Endometrial microvascular endothelial cells (primary cell): ENCODE measurements around the gene SRSF4. TPM values are rescaled to one million over a fixed set of nuclear protein-coding genes. Genes with fewer than 3 reads are reported as not detected.
"Not testable (repeated sequence)": the region's sequence is repeated elsewhere in the genome, so short reads cannot be mapped to it uniquely, and the experiment has no call there.

Experiments used
- in situ Hi-C: cut with HindIII; loops from 2 replicates; pipeline ENCODE4 v1.10.0; 2017; ENCODE audit warnings: low sequenced_read_pairs, low pct_unique_long_range_greater_than_20kb; ENCODE audit errors: inconsistent ontology term
- total RNA-seq: library from RNA; depleted of rRNA; stranded (reverse); fragments of >200 nt; gene quantifications from one replicate; pipeline ENCODE4 v1.2.3, GENCODE V29; 2015; ENCODE audit errors: inconsistent ontology term

Gene SRSF4
- 33.2 TPM for total RNA-seq

DNA sequence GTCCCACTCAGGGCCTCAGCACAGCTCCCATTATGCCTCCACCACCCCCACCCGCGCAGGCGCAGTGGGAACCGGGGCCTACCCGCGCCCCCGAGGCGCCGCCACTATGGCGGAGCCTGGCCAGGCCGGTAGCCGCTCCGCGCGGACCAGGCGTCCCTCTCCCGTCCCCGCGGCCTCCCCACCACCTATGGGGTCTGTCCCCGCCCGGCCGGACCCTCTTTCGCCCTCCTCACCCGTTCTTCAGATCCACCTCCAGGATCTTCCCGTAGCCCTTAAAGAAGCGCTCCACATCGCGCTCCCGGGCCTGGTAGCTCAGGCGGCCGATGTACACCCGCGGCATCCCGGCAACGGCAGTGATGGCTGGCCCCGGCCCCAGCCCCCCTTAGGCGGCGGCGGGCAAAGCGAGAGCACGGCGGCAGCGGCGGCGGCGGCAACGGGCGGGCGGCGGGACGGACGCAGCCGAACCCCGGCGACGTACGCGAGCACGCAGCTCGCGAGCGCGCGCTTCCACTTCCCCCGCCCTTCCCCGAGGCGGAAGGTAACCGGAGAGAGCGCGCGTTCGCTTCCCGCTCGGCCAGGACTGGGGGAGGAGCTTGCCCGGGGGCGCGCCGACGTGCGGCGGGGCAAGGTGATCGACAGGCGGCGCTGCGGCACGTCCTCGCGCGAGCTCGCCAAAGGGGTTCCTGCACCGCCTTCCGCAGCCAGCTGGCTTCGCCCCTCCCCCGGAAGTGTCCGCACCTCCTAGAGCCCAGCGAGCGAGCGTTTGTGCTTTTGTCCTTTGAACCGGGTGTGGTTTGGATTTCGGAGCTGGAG lies at the start of gene SRSF4:
TSS of gene SRSF4 (minus strand) at position 488 of the 813 bp plus-strand sequence. CDS start at position 340, 148 bp downstream.
- in situ Hi-C loops: no loop called here

DNA sequence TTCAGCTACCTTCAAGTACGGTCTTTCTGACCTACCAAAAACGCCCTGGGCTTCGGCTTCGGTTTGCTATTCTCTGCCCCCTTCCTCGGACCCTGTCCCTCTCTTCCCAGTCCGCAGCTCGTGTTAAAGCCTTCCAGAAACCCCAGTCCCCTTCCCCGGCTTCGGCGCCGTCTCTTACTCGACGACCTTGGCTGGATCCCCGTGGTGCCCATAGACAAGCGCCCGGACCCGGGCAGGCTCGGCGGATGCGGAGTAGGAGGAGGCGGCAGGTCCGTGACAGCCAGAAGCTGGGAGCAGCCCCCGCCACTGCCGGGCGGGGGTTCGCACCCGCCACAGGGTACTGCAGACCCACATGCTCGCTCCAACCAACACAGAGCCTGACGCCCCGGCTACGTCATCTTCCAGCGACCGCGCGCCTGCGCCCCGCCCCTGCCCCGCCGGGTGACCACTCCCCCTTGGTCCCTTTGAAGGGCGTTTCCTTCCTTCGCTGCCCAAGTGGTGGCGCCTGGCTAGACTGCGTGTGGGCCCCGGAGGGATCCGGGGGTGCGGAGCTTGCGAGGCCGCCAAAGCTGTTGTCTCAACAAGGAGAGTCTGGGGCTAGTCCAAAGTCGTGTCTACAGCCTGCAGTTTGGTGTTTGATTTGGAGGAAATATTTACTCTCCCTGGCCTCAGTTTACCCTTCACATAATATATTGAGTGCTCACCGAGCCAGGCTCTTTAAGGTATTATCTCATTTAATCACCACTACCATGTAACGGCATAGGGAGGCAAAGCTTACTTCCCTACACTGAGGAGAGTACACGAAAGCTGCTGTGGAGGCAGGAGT lies 49.1 kb upstream of the SRSF4 start, which contains the start of gene MECR:
TSS of gene MECR (minus strand) at position 382 of the 826 bp plus-strand sequence. CDS start at position 354, 28 bp downstream.
- in situ Hi-C loops: loop anchor here (25.0 kb wide), 1 partner anchor 457 kb away; no protein-coding TSS in a partner anchor

DNA sequence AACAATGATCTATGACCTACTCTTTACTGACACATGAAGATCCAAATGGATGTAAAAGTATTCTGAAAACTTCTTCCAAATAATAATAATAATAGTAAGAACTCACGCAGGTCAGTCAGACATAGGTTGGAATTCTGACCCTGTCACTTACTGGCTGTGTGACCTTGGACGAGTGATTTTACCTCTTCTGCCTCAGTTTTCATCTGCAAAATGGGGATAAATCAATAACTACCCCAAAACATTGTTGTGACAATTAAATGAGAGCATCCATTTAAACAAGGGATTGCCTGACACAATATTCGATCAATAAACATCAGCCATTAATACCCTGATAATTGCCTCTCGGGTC lies 48.5 kb upstream of the SRSF4 start:
- in situ Hi-C loops: loop anchor here (25.0 kb wide), 1 partner anchor 457 kb away; no protein-coding TSS in a partner anchor

DNA sequence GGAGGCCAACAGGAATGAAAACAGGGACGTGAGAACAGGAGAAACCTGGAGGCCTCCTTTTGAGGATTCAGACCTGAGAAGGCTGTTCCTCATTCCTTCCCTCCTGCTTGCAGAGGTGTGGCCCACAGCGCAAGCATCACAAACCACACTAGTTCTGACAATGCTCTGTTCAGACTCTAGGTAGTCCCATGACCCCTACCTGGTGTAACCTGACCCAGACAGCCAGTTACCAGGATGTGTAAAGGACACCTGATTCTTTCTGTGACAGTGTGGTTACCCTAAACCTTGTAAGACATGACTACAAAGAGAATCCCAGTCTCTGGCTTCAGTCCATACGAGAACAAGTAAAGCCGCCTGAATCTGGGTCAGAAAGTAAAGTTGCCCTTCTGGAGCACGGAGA lies 45.8 kb upstream of the SRSF4 start:
- in situ Hi-C loops: loop anchor here (25.0 kb wide), 1 partner anchor 460 kb away; no protein-coding TSS in a partner anchor

DNA sequence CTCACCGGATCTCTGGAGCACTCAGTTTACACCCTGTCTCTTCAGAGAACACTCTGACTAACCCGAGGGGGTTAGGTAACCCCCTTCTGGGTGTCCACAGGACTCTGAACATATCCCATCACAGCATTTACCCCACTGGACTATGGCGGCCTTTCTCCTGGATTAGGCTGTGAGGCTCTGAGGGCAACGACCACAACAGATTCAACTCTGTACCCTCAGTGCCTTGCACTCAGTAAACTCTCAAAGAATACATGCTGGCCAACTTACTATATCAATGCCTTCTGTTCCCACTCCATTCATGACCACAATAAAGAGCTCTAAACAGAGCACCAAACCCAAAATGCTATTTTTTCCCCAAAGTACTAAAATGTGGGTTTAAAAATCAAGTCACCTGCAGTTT lies 43.7 kb upstream of the SRSF4 start:
- in situ Hi-C loops: loop anchor here (25.0 kb wide), 1 partner anchor 462 kb away; no protein-coding TSS in a partner anchor

DNA sequence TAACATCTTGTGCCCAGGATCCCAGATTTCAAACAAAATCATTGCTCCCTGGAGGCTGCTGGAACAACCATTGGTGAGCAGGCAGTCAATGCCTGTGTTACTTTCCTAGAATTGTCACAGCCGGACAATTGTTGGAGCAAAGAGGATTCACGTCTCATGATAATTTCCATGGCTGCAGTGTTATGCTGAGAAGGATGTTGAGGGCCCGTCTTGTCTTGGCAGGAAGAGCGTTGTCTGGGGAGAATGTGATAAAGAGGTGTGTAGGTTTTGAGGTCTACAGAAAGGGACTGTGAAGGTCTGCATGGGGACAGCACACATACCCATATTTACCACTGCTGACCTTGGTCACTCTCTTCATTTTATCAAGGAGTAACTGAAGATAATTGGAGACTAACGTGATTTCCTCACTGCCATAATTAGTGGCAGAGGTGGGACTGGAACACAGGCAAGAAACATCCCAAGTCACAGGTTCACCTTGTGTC lies 42.7 kb upstream of the SRSF4 start:
- in situ Hi-C loops: no loop called here

DNA sequence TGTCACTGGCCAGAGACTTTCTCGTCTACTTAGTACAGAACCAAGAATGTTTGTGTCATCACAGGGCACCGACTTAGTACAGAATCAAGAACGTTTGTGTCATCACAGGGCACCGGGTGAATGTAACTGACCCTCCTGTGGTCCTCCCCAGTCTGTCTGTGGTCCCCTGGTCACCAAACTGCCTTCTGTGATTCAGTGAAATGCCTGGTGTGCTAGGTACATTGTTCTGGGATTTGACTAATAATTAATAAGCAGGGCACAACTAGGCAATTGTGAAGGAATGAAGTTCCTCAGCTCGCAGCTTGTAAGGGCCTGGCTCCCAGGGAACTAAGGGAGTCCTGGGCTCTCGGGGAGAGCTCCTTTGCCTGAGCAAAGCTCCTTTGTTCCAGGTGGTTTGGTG lies 41.8 kb upstream of the SRSF4 start:
- in situ Hi-C loops: no loop called here

DNA sequence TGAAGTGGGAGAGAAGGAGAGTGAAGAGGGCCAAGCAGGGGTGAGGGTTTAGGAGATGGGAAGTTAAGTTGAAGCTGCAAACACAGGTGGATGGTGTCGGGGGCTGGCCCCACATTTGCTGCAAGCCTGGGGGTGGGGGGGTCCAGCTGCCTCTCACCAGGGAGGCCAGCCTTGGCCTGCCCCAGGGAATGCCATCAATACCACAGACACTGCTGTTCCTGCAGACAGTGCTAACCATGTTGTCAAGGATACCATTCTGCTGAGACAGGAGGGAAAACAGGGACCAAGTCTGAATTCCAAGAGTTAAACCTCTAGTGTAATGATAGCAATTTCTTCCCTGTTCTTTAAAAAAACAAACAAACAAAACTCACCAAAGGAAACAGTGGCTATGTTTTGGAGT lies 41.0 kb upstream of the SRSF4 start:
- in situ Hi-C loops: no loop called here

DNA sequence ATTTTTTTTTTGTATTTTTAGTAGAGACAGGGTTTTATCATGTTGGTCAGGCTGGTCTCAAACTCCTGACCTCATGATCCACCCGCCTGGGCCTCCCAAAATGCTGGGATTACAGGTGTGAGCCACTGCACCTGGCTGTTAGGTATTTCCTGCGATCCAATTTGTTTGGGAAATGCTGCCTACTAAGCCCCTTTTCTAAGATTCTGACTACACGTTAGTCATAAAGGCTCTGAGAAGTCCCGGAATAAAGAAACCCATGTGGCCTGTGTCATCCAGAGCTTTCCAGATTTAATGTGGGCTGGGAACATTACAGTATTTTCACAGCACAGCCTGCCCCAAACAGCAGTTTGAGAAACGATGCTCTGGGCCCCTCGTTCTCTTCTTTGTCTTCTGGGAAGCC lies 40.6 kb upstream of the SRSF4 start:
- in situ Hi-C loops: not testable (repeated sequence)

DNA sequence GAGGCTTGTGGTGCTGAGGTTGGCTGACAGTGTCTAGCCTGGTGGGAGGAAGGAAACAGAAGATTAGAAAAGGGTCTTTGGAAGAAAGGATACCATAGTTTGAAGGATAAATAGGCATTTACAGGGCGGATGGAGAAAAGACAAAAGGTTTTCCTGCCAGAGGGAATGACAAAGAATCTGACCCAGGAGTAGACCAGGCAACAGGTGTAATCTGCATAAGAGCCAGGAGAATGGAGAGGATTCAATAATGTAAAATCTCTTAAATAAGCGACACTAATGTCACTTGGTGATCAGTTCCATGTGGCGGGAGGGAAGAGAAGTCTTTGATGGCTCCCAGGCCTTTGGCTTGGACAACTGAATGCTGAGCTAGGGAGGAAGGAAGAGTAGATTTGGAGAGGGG lies 39.6 kb upstream of the SRSF4 start:
- in situ Hi-C loops: no loop called here

DNA sequence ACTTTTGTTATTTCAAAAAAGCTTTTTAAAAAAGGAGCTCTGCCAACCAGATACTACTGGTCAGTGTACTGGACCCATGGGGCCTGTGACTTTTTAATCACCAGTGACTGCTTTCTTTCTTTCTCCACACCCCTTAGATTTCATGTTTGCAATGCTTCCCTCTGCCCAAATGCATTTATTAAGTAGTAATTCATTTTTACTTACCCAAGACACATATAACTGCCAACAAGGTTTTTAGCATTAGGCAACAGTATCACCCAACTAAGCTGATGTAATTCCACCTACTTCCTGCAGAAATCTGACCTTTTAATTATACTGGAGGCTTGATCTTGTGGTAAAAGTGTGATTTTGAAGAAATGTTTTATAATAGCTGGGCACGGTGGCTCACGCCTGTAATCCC lies 36.5 kb upstream of the SRSF4 start:
- in situ Hi-C loops: no loop called here

DNA sequence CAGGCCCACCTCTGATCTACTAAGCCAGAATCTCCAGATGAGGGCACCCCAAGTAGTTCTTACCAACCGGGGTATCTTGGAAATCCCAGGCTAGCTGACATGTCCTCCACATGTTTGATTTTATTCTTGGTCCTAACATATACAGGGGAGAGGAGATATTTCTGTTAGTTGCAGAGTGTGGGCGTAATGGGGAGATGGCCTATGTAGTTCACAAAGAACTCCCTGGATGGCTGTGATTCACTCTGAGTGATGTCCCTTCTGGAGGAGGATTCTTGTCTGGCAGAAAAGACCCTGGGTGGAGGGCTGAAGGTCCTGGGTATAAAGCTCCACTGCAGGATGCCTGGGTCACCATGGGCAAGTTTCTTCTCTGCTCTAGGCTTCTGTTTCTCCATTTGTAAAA lies 35.9 kb upstream of the SRSF4 start:
- in situ Hi-C loops: no loop called here

DNA sequence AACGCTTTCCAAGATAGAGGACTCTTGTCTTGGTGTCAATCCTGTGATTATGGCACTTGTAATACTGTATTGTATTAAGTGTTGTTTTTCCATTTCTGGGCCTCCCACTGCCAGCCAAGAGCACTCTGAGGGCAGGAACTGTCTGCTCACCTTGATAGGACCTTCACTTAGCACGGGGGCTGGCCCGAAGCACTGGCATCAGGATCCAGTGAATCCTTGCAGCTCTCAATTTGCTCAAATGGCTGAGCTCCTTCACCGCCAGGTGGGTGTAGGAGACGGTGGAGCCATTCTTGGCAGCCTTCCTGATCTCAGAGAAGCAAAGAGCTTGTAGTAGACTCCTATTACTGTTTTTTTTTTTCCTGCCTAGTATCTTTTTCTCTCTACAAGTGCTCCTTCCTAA lies 31.4 kb upstream of the SRSF4 start:
- in situ Hi-C loops: no loop called here

DNA sequence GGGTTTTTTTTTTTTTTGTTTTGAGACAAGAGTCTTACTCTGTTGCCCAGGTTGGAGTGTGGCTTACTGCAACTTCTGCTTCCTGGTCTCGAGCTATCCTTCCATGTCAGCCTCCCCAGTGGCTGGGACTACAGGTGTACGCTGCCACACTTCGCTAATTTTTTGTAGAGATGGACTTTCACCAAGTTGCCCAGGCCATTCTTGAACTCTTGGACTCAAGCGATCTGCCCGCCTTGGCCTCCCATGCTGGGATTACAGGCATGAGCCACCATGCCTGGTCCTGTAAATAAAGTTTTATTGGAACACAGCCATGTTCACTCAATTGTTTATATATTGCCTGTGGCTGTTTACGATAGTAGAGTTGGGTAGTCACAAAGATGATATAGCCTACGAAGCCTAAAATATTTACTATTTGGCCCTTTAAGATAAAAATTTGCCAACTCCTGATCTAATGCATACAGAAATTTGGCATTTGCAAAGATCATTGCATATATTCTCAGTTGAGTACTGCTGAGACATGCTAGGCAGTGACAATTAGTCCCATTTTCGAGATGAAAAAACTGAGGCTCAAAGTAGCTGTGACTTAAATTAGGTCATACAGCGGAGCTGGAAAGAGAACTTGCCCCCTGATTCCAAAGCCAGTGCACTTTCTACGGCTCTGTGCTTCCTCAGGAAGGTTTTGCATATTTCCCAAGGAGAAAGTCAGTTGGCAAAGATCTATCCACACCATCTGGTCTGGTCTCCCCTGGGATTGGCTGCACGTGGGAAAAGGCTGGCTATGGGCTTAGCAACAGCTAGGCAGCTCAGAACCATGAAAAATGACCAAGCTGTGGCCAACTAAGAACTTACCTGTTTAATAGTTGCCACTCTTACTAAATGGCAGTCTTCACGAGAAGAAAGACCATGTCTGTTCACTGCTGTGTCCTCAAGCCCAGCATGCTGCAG lies 29.7 kb upstream of the SRSF4 start:
- in situ Hi-C loops: no loop called here

DNA sequence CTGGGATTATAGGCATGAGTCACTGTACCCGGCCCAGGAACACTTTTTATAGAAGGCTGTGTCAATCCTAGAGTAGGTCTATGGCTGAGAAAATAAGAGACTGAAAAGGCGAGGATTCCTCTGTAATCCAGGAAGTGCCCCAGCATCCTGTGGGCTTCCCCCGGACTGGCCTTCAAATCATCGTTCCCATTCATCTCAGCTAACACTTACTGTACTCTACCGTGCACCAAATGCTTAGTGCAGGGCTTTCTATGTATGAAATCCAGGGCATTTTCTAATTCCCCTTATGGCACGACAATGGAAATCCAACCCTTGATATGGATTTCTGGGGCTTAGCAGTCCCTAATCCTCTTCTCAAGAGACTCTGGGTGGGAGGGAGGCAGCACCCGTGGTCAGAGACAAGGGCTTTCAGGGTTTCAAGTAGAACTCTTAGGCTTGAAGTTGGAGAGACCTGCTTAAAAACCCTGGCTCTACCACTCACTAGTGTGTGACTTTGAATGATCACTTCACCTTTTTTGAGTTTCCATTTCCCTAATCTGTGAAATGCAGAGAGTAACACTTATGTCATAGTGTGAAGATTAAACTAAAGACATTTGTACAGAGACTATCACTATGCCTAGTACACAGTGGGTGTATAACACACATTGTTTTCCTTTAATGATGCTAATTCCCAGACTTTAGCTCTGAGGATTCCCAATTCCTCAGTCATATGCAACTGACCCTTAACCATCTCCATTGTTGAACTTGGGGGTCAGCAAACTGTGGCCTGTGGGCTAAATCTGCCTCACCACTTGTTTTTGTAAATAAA lies 28.8 kb upstream of the SRSF4 start:
- in situ Hi-C loops: no loop called here

DNA sequence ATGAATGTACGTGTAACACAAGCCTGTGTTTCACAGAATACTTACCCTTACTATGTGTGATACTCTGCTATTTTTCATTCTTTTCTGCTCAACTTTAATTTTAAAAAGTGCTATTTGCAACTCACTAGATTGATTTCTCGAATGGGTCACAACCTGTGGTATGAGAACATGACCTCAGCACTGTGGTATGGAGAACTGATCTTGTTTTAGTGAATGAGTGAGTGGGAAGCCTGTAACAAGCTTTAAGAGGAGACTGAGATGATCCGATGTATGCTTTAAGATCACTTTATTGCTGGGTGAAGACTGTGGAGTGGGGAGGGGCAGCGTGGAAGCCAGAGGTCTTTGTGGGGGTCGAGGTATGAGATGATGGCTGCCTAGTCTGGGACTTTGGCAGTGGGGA lies 27.5 kb upstream of the SRSF4 start:
- in situ Hi-C loops: no loop called here

DNA sequence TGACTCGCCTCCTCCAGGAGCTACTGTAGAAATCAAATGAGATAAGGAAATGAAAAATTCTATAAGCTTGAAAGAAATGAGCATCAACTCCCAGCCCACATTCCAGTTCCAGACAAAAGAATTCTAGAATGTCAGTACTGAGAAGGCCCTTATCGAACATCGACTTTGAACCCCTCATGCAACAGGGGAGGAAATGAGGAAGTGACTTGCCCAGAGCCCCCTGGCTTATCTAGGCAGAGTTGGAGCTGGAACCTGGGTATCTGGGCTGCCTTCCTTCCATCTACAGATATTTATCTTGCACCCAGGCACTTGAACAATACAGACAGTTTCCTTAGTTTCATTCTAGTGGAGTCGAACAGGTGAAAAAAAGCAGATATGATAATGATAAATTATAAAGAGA lies 26.7 kb upstream of the SRSF4 start:
- in situ Hi-C loops: no loop called here
